SJCRH30 (cell line): Measurements from ENCODE around the gene AATF. TPM values are rescaled to one million over a fixed set of nuclear protein-coding genes. Genes with fewer than 3 reads are reported as not detected.
A peak's percentile ranks its signal among the peaks of the same experiment; 100 is the strongest.

Experiments
- DNase-seq, 2 experiments: peaks; one replicate each; pipeline ENCODE4 v3.0.0-alpha.2; 2015 to 2020
- H3K27ac ChIP-seq: fragments of 250-450 bp; sonication (Bioruptor Pico); 2 replicates; pipeline ENCODE4 v1.5.1; 2020; ENCODE audit warnings: mild to moderate bottlenecking, moderate library complexity
- H3K27me3 ChIP-seq: fragments of 250-450 bp; sonication (Bioruptor Pico); 2 replicates; pipeline ENCODE4 v1.5.1; 2020; ENCODE audit warnings: mild to moderate bottlenecking, moderate library complexity
- H3K36me3 ChIP-seq: fragments of 250-450 bp; sonication (Bioruptor Pico); 2 replicates; pipeline ENCODE4 v1.5.1; 2020; ENCODE audit warnings: mild to moderate bottlenecking, moderate library complexity
- H3K4me1 ChIP-seq: fragments of 250-450 bp; sonication (Bioruptor Pico); 2 replicates; pipeline ENCODE4 v1.5.1; 2020; ENCODE audit warnings: mild to moderate bottlenecking, moderate library complexity
- H3K4me3 ChIP-seq: fragments of 250-450 bp; sonication (Bioruptor Pico); 2 replicates; pipeline ENCODE4 v1.5.1; 2020; ENCODE audit warnings: mild to moderate bottlenecking, moderate library complexity
- H3K9me3 ChIP-seq: fragments of 250-450 bp; sonication (Bioruptor Pico); replicated peaks from 2 replicates; pipeline ENCODE4 v1.5.1; 2020; ENCODE audit warnings: mild to moderate bottlenecking, moderate library complexity
- total RNA-seq: library from RNA; depleted of rRNA; stranded (reverse); fragments of >200 nt; shearing (Covaris generic); gene quantifications from 2 replicates; pipeline ENCODE4 v1.2.3, GENCODE V29; 2014

The AATF gene
- total RNA-seq, 1 experiment from 2014 or later = 65.3 TPM

GRCh38 chr17:37019741-37020129 is 71.0 kb downstream of the AATF start:
- peaks cover 28% of the 10 kb centered on the region for H3K36me3 ChIP-seq
- no peaks in the 10 kb centered on the region for H3K4me1 ChIP-seq
- no peak for DNase-seq
- H3K27me3 ChIP-seq = no peaks in the 10 kb centered on the region
- H3K4me3 ChIP-seq = no peak overlapping the region
- no peak overlapping the region for H3K27ac ChIP-seq
- no peaks in the 10 kb centered on the region for H3K9me3 ChIP-seq

DNA sequence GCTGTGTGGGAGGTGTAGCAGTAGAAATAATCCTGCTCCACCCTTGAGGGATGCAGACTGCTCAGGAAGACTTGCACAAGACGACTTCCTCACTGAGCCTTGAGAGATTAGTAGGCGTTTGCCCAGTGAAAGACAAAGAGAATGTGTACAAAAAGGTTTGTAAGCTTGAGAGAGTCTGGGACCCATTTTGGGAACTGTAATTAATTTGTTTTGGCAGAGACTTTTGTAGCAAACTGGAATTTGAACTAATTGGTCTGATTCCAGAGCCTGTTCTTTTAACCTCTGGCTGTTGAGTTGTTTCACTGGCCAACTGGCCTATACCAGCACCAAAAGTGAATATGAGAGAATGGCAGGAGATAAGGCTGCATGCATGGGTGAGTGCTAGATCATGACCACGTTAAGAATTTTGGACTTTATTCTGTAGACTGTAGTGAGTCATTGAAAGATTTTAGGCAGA is 75.5 kb downstream of the AATF start:
- no peak overlapping the region for H3K27ac ChIP-seq
- H3K4me1 ChIP-seq = no peaks in the 10 kb centered on the region
- no peaks in the 10 kb centered on the region for H3K9me3 ChIP-seq
- no peak for DNase-seq
- H3K27me3 ChIP-seq = no peaks in the 10 kb centered on the region
- H3K4me3 ChIP-seq = no peak overlapping the region
- H3K36me3 ChIP-seq = peaks cover 31% of the 10 kb centered on the region

- no peak for DNase-seq
- Histone ChIP-seq H3K27ac (no peak overlapping the region), H3K4me3 (no peak overlapping the region), H3K27me3 (no peaks in the 10 kb centered on the region), H3K36me3 (peaks cover 28% of the 10 kb centered on the region), H3K9me3 (no peaks in the 10 kb centered on the region), H3K4me1 (no peaks in the 10 kb centered on the region)
Measured at GRCh38 chr17:37025238-37025637, 76.5 kb downstream of the AATF start.

- Histone ChIP-seq H3K4me1 (no peaks in the 10 kb centered on the region), H3K27ac (no peak overlapping the region), H3K4me3 (no peak overlapping the region), H3K27me3 (no peaks in the 10 kb centered on the region), H3K9me3 (no peaks in the 10 kb centered on the region), H3K36me3 (peaks cover 25% of the 10 kb centered on the region)
- DNase-seq = no peak
Measured at GRCh38 chr17:37025847-37026530, 77.2 kb downstream of the AATF start.

DNA sequence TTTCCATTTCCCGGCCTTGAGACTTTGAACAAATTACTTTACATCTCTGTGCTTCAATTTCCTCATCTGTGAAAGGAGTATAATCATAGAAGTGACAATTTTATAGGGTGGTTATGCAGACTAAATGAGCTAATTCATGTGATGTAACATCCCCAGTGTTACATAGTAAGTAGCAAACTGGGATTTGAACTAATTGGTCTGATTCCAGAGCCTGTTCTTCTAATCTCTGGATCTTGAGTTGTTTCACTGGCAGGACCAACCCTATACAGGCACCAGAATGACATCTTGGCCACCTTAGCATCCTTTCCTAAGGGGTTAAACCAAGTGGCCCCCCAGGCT is 77.7 kb downstream of the AATF start:
- DNase-seq = no peak
- Histone ChIP-seq H3K27ac (no peak overlapping the region), H3K4me3 (no peak overlapping the region), H3K36me3 (peaks cover 25% of the 10 kb centered on the region), H3K9me3 (no peaks in the 10 kb centered on the region), H3K4me1 (no peaks in the 10 kb centered on the region), H3K27me3 (no peaks in the 10 kb centered on the region)

DNA sequence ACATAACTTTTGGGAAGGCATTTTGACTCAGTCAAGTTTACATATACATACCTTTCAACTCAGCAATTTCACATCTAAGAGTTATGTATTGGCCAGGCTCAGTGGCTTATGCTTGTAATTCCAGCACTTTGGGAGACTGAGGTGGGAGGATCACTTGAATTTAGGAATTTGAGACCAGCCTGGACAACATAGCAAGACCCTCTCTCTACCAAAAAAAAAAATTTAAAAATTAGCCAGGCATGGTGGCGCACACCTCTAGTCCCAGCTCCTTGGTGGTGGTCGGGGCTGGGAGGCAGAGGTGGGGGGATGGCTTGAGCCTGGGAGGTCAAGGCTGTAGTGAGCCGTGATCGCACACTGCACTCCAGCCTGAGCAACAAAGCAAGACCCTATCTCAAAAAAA is 79.3 kb downstream of the AATF start:
- Histone ChIP-seq H3K4me3 (no peak overlapping the region), H3K4me1 (no peaks in the 10 kb centered on the region), H3K27ac (no peak overlapping the region), H3K27me3 (no peaks in the 10 kb centered on the region), H3K36me3 (peaks cover 27% of the 10 kb centered on the region), H3K9me3 (no peaks in the 10 kb centered on the region)
- DNase-seq = no peak

DNA sequence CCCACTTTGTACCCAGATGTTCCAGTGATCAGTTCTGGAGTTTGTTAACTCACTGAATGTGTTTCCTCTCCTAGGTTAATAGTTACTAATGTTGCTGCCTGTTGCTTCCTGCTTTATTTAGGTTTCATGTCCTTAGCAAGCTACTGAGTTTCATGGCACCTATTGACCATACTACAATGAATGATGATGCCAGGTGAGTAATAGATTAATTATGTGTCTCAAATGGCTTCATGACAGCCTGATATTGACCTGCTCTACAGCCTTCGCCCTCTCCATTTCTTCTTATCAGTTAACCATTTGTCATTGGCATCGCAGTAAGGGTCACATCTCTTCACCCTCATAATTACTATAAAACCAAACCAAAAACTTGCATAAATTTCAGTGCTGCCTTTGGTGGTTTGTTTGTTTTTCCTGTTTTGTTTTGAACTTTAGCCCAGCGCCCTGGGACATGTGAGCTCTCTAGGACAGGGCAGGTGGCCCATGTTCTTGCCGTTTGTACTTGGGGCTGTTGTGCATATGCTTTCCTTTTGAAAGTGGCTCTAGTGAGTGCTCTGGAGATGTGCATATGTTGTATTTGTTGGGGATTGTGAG is 82.8 kb downstream of the AATF start:
- H3K36me3 ChIP-seq = peaks cover 19% of the 10 kb centered on the region
- no peak for DNase-seq
- H3K4me1 ChIP-seq = peaks cover 6% of the 10 kb centered on the region; the same call in 1 of the 2 replicates
- no peak overlapping the region for H3K4me3 ChIP-seq
- H3K27ac ChIP-seq = no peak overlapping the region
- H3K27me3 ChIP-seq = no peaks in the 10 kb centered on the region
- H3K9me3 ChIP-seq = no peaks in the 10 kb centered on the region

DNA sequence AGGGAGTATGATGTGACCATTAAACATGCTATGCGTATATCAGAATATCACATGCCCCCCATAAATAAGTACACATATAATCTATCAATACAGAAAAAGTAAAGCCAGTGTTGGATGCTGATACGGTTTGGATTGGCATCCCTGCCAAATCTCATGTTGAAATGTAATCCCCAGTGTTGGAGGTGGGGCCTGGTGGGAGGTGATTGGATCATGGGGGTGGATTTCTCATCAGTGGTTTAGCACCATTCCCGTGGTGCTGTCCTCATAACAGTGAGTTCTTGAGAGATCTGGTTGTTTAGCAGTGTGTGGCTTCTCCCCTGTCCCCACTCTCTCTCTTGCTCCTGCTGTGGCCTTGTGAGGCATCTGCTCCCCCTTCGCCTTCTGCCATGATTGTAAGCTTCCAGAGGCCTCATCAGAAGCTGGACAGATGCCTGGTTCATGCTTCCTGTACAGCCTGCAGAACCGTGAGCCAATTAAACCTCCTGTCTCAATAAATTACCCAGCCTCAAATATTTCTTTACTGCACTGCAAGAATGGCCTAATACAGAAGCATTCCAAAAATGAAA is 88.9 kb downstream of the AATF start:
- no peaks in the 10 kb centered on the region for H3K9me3 ChIP-seq
- peaks cover 7% of the 10 kb centered on the region; the same call in 1 of the 2 replicates for H3K36me3 ChIP-seq
- H3K27me3 ChIP-seq = no peaks in the 10 kb centered on the region
- DNase-seq = no peak
- H3K4me1 ChIP-seq = peaks cover 6% of the 10 kb centered on the region; the same call in 1 of the 2 replicates
- no peak overlapping the region for H3K27ac ChIP-seq
- H3K4me3 ChIP-seq = no peak overlapping the region

GRCh38 chr17:37039269-37039668 is 90.5 kb downstream of the AATF start:
- no peak overlapping the region for H3K27ac ChIP-seq
- H3K27me3 ChIP-seq = no peaks in the 10 kb centered on the region
- H3K4me3 ChIP-seq = no peak overlapping the region
- no peaks in the 10 kb centered on the region for H3K9me3 ChIP-seq
- peaks cover 6% of the 10 kb centered on the region; the same call in 1 of the 2 replicates for H3K4me1 ChIP-seq
- no peak for DNase-seq
- H3K36me3 ChIP-seq = peaks cover 7% of the 10 kb centered on the region; the same call in 1 of the 2 replicates

- Histone ChIP-seq H3K4me3 (no peak overlapping the region), H3K4me1 (no peaks in the 10 kb centered on the region), H3K27ac (no peak overlapping the region), H3K27me3 (no peaks in the 10 kb centered on the region), H3K36me3 (peaks cover 5% of the 10 kb centered on the region; the same call in 1 of the 2 replicates), H3K9me3 (no peaks in the 10 kb centered on the region)
- no peak for DNase-seq
Measured at GRCh38 chr17:37041932-37042331, 93.2 kb downstream of the AATF start.

GRCh38 chr17:37043201-37043600 is 94.4 kb downstream of the AATF start:
- Histone ChIP-seq H3K36me3 (0 out of 2 replicates have a peak, but pooled peaks cover 3% of the 10 kb centered on the region), H3K9me3 (no peaks in the 10 kb centered on the region), H3K4me3 (no peak overlapping the region), H3K4me1 (no peaks in the 10 kb centered on the region), H3K27ac (no peak overlapping the region), H3K27me3 (no peaks in the 10 kb centered on the region)
- DNase-seq = no peak

- Histone ChIP-seq H3K9me3 (no peaks in the 10 kb centered on the region), H3K27ac (no peak overlapping the region), H3K4me3 (no peak overlapping the region), H3K4me1 (no peaks in the 10 kb centered on the region), H3K27me3 (no peaks in the 10 kb centered on the region), H3K36me3 (0 out of 2 replicates have a peak, but pooled peaks cover 3% of the 10 kb centered on the region)
- DNase-seq = no peak
Measured at GRCh38 chr17:37045351-37045922, 96.7 kb downstream of the AATF start.

DNA sequence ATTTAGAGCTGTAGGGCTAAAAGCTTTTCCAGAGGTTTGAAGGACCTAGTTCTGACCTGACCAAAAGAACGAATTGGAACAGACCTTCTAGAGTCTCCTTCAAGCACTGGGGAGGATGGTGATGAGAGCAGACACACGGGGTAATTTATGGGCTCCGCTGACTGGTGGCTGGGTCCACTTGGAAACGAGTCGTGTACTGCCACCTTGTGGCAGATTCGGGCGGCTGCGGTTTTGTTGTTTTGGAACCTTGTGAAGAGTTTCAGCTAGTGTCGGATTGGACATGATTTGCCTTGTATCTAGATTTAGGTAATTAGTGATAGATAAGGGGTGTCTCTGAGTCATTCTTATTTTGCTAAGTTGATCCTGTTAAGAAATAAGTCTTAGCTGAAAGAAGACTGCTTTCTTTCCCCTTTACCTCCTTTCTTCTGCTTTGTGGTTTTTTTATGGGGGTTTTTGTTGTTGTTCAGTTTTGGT is 98.9 kb downstream of the AATF start:
- Histone ChIP-seq H3K9me3 (no peaks in the 10 kb centered on the region), H3K36me3 (peaks cover 2% of the 10 kb centered on the region; the same call in 1 of the 2 replicates), H3K4me3 (no peak overlapping the region), H3K27me3 (no peaks in the 10 kb centered on the region), H3K4me1 (no peaks in the 10 kb centered on the region), H3K27ac (no peak overlapping the region)
- DNase-seq = peak; percentile 77 to 91

DNA sequence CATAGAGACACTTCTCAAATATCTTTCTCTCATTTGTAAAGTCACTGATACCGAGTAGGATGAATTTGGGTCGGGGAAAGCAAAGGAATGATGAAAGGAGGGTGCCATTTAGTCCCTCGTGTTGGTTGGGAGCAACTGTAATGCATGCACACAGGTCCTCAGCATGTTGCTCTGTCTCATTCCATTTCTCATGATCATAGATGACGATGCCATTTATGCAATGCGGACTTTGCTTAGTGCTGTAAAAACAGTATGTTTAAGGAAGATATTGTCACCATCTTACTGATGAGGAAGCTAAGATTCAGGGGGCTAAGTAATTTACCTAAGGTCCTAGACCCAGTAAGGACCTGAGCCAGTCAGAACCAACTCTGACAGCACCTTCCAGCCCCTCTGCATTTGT is 100.1 kb downstream of the AATF start:
- no peaks in the 10 kb centered on the region for H3K4me1 ChIP-seq
- no peaks in the 10 kb centered on the region for H3K27me3 ChIP-seq
- H3K36me3 ChIP-seq = peaks cover 2% of the 10 kb centered on the region; the same call in 1 of the 2 replicates
- no peak overlapping the region for H3K4me3 ChIP-seq
- H3K9me3 ChIP-seq = no peaks in the 10 kb centered on the region
- DNase-seq = no peak
- H3K27ac ChIP-seq = no peak overlapping the region

DNA sequence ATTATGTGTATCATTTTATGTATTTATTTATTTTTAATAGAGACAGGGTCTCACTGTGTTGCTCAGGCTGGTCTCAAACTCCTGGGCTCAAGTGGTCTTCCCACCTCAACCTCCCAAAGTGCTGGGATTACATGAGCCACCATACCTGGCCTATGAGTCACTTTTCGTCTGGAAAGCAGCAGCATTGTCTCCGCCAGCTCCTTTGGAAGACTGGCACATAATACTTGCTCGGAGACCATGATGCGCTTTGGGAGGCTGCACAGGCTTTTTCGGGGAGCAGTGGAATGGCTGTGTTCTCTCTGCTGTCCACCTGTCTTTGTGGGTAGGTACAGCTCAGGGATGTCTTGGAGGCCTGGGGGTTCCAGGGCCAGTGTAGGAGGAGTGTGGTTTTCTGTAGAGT is 102.2 kb downstream of the AATF start:
- Histone ChIP-seq H3K36me3 (peaks cover 4% of the 10 kb centered on the region; the same call in 1 of the 2 replicates), H3K4me3 (no peak overlapping the region), H3K4me1 (no peaks in the 10 kb centered on the region), H3K9me3 (no peaks in the 10 kb centered on the region), H3K27me3 (no peaks in the 10 kb centered on the region), H3K27ac (no peak overlapping the region)
- no peak for DNase-seq
